ENCODE results near the gene CCT2.

Gene CCT2

DNA sequence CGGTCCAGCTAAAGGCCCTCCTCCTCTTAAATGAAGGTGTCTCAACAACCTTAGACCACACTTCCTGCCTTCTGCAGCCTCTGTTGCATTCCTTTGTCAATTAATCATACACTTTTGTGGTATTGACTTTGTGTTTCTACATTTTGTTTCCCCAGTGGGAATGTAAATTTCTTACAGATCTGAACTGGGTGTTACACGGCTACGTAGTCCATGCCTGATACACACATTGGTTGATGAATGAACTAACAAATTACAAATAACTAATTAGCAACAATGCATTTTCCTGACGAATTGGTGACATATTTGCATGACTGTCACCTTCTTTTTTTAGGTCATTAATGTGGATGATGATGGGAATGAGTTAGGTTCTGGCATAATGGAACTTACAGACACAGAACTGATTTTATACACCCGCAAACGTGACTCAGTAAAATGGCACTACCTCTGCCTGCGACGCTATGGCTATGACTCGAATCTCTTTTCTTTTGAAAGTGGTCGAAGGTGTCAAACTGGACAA is 15.2 kb upstream of the CCT2 start:
- peak overlapping the region; percentile 23 for H3K27ac ChIP-seq
- TF ChIP-seq, protein P1, sequence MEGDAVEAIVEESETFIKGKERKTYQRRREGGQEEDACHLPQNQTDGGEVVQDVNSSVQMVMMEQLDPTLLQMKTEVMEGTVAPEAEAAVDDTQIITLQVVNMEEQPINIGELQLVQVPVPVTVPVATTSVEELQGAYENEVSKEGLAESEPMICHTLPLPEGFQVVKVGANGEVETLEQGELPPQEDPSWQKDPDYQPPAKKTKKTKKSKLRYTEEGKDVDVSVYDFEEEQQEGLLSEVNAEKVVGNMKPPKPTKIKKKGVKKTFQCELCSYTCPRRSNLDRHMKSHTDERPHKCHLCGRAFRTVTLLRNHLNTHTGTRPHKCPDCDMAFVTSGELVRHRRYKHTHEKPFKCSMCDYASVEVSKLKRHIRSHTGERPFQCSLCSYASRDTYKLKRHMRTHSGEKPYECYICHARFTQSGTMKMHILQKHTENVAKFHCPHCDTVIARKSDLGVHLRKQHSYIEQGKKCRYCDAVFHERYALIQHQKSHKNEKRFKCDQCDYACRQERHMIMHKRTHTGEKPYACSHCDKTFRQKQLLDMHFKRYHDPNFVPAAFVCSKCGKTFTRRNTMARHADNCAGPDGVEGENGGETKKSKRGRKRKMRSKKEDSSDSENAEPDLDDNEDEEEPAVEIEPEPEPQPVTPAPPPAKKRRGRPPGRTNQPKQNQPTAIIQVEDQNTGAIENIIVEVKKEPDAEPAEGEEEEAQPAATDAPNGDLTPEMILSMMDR (conservative IDR thresholded peaks at IDR 0.05) = no peak

DNA sequence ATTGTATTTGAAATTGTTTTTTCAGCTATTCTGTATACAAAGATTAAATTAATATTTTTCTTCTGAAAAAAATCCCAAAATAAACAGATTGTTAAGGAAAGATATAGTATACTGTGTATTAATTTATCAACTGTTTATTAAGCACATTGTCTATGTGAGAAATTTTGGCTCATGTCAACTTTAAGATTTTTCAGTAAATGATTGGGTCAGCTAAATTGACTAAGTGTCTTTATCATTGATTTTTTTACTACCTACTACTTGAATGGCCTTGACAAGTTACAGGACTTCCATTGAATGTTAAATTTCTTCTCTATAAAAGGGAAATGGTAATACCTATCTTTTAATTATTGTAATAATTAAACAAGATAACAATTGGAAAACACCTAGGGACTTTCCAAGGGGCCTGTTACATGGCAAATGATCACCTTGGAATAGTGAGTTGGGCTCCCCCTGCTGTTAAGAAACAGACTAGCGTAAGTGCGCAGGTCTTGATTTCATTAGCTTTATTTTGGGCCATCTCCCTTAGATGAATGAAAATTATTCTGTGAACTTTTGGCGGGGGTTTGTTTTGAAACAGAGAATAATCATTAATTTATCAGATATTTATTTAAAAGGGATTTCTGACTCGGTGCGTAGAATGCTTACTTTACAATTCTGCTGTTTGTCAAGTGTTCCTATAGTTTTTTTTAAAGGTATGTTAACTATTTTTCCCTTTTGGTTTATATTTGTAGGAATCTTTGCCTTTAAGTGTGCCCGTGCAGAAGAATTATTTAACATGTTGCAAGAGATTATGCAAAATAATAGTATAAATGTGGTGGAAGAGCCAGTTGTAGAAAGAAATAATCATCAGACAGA is 14.5 kb upstream of the CCT2 start:
- TF ChIP-seq, protein P1 (conservative IDR thresholded peaks at IDR 0.05) = peak; percentile 95
- H3K27ac ChIP-seq = peak overlapping the region; percentile 23

DNA sequence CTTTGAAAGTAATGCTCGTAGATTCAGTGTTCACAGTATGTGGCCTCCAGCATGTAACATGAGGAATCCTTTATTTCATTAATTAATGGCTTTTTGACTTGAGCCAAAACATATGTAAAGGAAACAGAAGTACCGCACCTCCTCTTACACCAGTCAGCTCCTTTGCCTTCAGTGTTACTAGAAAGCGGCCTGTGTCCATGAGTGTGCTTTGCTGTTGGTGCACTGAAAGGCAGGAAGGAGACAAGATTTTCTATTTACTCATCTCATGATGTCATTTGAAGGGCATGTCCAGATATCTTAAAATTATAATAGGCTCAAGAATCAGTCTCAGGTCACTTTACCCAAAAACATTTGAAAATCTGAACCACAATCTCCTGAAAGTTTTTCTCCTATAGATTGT is 9.9 kb upstream of the CCT2 start:
- TF ChIP-seq, protein P1 (conservative IDR thresholded peaks at IDR 0.05) = no peak
- H3K27ac ChIP-seq = no peak overlapping the region

DNA sequence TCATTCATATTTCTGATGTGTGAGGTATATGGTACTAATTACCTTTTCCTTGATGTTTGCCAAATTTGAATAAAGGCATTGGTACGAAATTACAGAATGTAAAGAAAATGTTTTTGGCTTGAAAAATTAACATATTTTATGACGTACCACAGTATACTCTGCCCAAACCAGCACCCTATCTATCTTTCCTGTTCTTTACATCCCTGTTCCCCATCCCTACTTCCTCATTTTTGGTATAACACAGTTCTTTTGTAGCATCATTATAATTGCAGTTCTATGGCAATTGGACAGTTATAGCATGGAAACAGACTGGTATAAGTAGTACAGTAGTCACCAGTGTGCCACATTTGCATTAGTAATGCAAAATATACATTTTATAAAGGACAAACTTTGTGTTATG is 7.0 kb upstream of the CCT2 start:
- H3K27ac ChIP-seq = peak overlapping the region; percentile 8
- TF ChIP-seq, protein P1 (conservative IDR thresholded peaks at IDR 0.05) = no peak

DNA sequence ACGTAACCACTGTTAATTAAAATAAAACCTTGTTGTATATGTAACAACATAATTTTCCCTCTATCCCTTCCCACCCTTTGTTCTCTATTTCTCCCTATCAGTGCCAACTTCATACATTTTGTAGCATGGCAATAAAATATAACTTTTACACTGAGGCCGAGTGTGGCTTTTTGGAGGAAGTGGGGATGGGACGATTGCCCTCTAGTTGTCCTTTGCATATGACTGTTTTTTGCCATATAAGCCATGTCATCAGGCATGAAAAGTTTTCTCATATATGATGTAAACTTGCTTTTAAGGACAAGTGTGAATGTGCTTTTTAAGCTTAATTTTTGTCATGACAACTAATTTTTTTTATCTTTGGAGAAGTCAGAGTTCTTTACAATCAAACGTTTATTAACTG is 6.2 kb upstream of the CCT2 start:
- TF ChIP-seq, protein P1 (conservative IDR thresholded peaks at IDR 0.05) = no peak

DNA sequence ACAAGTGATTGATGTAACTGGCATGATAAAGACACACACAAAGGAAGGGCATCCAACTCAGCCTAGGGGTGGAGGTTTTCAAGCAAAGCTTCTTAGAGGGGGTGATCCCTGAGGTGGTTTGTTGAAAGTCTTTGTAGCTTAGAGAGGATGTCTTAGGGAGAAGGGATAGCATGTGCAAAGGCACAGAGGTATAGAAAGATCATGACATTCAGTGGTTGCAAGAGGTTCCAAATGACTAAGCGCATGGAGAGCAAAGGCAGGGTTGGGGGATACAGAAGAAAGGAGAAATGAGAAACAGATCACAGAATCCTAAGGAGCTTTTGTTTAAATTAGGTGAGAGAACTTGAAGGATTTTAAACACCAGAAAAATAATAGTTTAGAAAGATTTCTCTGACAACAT is 5.2 kb upstream of the CCT2 start:
- peak overlapping the region; percentile 68 for H3K27ac ChIP-seq
- TF ChIP-seq, protein P1 (conservative IDR thresholded peaks at IDR 0.05) = no peak

More for the DNA sequence above, 6.2 kb upstream of the CCT2 start:
- H3K27ac ChIP-seq = no peak overlapping the region; the same call in 1 of the 2 replicates

DNA sequence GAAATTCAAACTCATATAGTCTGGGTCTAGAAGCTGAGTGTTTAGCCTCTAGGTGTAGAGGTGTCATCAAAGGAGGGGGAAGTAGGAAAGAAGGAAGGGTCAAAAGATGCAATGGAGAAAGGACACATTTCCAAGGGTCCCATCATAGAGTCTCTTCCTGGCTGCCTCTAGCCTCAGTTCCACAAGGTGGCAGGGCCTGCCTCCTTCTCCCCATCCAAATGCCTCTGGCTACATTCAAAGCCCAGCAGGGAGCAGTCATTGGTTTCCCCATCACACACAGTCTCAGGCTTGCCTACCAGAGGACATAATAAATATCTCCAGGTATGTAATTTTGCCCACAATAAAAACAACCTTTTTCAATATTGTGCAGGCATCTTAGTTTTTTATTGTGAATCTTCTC is 2.1 kb upstream of the CCT2 start:
- TF ChIP-seq, protein P1 (conservative IDR thresholded peaks at IDR 0.05) = no peak
- no peak overlapping the region for H3K27ac ChIP-seq
